ENCODE results near the gene PRKG1.
A peak's percentile ranks its signal among the peaks of the same experiment; 100 is the strongest.

PRKG1 gene

GRCh38 chr10:51886438-51887068, 812.3 kb downstream of the PRKG1 start:
- no peak for DNase-seq (ENCODE audit: low spot score)
- TF ChIP-seq, protein P1, sequence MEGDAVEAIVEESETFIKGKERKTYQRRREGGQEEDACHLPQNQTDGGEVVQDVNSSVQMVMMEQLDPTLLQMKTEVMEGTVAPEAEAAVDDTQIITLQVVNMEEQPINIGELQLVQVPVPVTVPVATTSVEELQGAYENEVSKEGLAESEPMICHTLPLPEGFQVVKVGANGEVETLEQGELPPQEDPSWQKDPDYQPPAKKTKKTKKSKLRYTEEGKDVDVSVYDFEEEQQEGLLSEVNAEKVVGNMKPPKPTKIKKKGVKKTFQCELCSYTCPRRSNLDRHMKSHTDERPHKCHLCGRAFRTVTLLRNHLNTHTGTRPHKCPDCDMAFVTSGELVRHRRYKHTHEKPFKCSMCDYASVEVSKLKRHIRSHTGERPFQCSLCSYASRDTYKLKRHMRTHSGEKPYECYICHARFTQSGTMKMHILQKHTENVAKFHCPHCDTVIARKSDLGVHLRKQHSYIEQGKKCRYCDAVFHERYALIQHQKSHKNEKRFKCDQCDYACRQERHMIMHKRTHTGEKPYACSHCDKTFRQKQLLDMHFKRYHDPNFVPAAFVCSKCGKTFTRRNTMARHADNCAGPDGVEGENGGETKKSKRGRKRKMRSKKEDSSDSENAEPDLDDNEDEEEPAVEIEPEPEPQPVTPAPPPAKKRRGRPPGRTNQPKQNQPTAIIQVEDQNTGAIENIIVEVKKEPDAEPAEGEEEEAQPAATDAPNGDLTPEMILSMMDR (conservative IDR thresholded peaks at IDR 0.05; ENCODE audit: low read depth), result no peak
- ChIA-PET CTCF (no interaction called here), POLR2A (ENCODE audit: low non-redundant PET) (no interaction called here)
- no peak overlapping the region for H3K27ac ChIP-seq

DNA sequence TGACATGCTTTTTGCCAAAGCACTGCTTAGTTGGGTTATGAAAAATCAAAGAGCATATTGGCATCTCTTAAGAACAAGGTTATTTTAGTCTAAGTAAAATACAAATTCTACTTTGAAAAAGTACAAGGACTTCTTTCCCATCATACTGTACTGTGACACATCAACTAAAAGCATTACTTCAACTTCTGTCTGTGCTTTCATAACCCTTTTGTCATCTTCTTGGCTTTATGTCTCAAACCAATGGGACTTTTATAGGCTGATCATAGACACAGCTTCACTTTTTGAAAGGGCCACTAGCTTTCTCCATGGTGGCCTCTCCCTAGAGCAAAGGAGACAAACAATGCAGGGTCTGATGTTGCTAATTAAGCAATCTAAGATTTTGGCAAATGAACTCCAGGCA, 814.0 kb downstream of the PRKG1 start:
- no peak overlapping the region for H3K27ac ChIP-seq
- ChIA-PET CTCF (no interaction called here), POLR2A (ENCODE audit: low non-redundant PET) (no interaction called here)
- DNase-seq (ENCODE audit: low spot score), result no peak
- TF ChIP-seq, protein P1 (conservative IDR thresholded peaks at IDR 0.05; ENCODE audit: low read depth), result no peak

- TF ChIP-seq, protein P1 (conservative IDR thresholded peaks at IDR 0.05; ENCODE audit: low read depth), result no peak
- no peak for DNase-seq (ENCODE audit: low spot score)
- no peak overlapping the region for H3K27ac ChIP-seq
- ChIA-PET POLR2A (ENCODE audit: low non-redundant PET) (no interaction called here), CTCF (no interaction called here)
Observed at GRCh38 chr10:51892313-51892712, 818.0 kb downstream of the PRKG1 start.

DNA sequence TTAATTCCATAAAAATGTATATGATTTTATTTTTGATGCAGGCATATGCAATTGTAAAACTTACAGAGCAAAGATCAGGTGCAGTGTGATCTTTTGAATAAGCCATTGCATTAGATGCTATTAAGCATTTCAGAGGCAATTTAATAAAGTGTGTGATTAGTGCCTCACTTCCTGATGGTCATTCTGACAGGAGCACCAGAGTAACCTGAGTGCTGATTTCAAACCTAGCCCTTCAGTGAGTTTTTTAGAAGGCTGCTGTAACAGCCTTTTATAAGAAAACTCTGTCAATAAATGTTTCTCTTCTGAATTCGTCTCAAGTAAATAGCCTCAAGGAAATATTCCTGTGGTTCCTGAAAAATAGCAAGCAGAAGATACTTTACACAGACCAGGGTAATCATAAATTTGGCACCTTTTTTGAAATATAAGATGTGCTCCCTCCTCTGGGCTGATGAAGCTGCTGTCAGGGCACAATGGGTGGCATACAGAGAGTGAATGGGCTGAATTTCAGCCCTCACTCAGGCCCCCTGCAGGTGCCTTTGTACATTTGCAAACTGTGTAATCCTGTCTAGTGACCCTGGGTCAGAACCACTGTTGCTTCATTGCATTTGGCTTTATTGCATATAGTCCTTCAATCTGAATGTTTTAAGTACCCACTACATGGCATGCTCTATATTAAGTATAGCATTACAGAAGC, 818.8 kb downstream of the PRKG1 start:
- ChIA-PET CTCF (interaction anchor here (0.6 kb wide), 1 partner anchor 470 kb away, joined by 3 read pairs; no protein-coding TSS in a partner anchor), POLR2A (ENCODE audit: low non-redundant PET) (no interaction called here)
- TF ChIP-seq, protein P1 (conservative IDR thresholded peaks at IDR 0.05; ENCODE audit: low read depth), result no peak
- no peak for DNase-seq (ENCODE audit: low spot score)
- H3K27ac ChIP-seq, result no peak overlapping the region

DNA sequence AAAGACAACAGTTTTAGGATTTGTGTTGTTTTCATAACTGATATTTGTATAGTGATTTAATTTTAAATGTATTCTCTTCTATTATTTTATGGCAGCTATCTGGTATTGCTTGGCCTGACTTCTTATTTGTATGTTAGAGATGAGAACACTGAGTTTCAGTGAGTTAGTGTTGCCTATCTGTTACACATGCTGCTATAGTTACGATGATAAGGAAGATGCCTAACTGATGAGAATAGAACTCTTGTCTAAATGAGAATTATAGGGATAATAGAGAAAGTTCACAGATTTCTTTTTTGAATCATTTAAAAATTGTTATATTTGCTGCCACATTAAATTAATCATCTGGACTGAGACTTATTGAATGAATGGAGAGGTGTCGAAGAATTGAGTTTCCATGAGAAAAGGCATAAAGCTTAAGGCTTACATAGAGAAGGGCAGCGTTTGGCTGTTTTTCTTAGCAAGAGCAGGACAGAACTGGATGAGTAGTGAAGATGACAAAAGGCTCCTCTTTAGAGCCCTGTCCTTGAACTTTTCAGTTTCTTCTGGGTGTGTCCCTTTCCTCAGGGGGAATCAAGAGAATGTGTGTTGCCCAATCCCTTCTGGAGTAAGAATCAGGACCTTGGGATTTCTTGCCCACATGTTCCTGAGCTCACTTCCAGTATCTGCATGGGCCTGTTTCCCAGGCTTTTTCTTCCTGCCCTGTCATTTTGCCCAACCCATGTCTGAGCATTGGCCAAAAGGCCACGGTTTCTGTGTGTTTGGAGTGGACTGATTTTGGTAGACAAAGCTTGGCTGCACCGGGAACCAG, 820.7 kb downstream of the PRKG1 start:
- peak; percentile 24 for DNase-seq (ENCODE audit: low spot score)
- peak overlapping the region; percentile 40; the same call in 1 of the 2 replicates for H3K27ac ChIP-seq
- CTCF ChIA-PET, result no interaction called here
- POLR2A ChIA-PET (ENCODE audit: low non-redundant PET), result no interaction called here
- TF ChIP-seq, protein P1 (conservative IDR thresholded peaks at IDR 0.05; ENCODE audit: low read depth), result no peak

- ChIA-PET POLR2A (ENCODE audit: low non-redundant PET) (no interaction called here), CTCF (no interaction called here)
- no peak for DNase-seq (ENCODE audit: low spot score)
- H3K27ac ChIP-seq, result no peak overlapping the region
- TF ChIP-seq, protein P1 (conservative IDR thresholded peaks at IDR 0.05; ENCODE audit: low read depth), result no peak
Observed at GRCh38 chr10:51896849-51897248, 822.6 kb downstream of the PRKG1 start.
